IPS DF 6.9 (cell line): Measurements from ENCODE around the gene ZNF385D.
"Not testable (repeated sequence)": the region's sequence is repeated elsewhere in the genome, so short reads cannot be mapped to it uniquely, and the experiment has no call there.

Experiments
- DNase-seq: peaks from one replicate; pipeline ENCODE4 v3.0.0-alpha.2; 2013; ENCODE audit warnings: low read depth, low spot score
- H3K27ac ChIP-seq: one replicate; pipeline ENCODE4 v1.5.1; 2013; ENCODE audit warnings: low read length, control low read depth
- H3K27me3 ChIP-seq: 2 replicates; pipeline ENCODE4 v1.6.1; 2013; ENCODE audit warnings: mild to moderate bottlenecking, low read length; ENCODE audit not compliant: control insufficient read depth, insufficient read depth
- H3K36me3 ChIP-seq: 2 replicates; pipeline ENCODE4 v1.6.1; 2013; ENCODE audit warnings: low read length; ENCODE audit not compliant: control insufficient read depth, insufficient read depth
- H3K4me1 ChIP-seq: 2 replicates; pipeline ENCODE4 v1.6.1; 2013; ENCODE audit warnings: low read length; ENCODE audit not compliant: control insufficient read depth, insufficient read depth
- H3K4me3 ChIP-seq: 2 replicates; pipeline ENCODE4 v1.5.1; 2013; ENCODE audit warnings: mild to moderate bottlenecking, low read length
- H3K9me3 ChIP-seq: 2 replicates; pipeline ENCODE4 v1.6.1; 2013; ENCODE audit warnings: low read length, inconsistent platforms; ENCODE audit not compliant: control insufficient read depth, insufficient read depth
- WGBS: extraction: QIAGEN DNeasy Blood & Tissue Kit; methylation state at CpG from one replicate; pipeline ENCODE4 v1.1.7; 2013; ENCODE audit warnings: mixed read lengths, missing lambda C conversion rate; ENCODE audit not compliant: insufficient read length, insufficient coverage; 5-methylcytosine and 5-hydroxymethylcytosine counted together

The ZNF385D gene

GRCh38 chr3:21490671-21491070 is 260.3 kb downstream of the ZNF385D start:
- H3K36me3 ChIP-seq, H3K27ac ChIP-seq, H3K9me3 ChIP-seq, DNase-seq, H3K27me3 ChIP-seq, H3K4me1 ChIP-seq, H3K4me3 ChIP-seq: not testable (repeated sequence)
- no CpG with 5 or more reads among the region's 3 CpGs for WGBS

- H3K27me3 ChIP-seq = no peaks in the 10 kb centered on the region
- DNase-seq = no peak
- H3K27ac ChIP-seq = no peak overlapping the region
- H3K4me3 ChIP-seq = no peak overlapping the region
- no peaks in the 10 kb centered on the region for H3K9me3 ChIP-seq
- H3K4me1 ChIP-seq = no peaks in the 10 kb centered on the region
- no peaks in the 10 kb centered on the region for H3K36me3 ChIP-seq
- WGBS = no CpG with 5 or more reads among the region's 1 CpG
Measured at GRCh38 chr3:21487520-21487919, 263.5 kb downstream of the ZNF385D start.

- H3K27me3 ChIP-seq, H3K9me3 ChIP-seq, DNase-seq, H3K4me3 ChIP-seq, H3K36me3 ChIP-seq, H3K27ac ChIP-seq, H3K4me1 ChIP-seq: not testable (repeated sequence)
- WGBS = no CpG with 5 or more reads among the region's 4 CpGs
Measured at GRCh38 chr3:21486024-21486935, 264.7 kb downstream of the ZNF385D start.

GRCh38 chr3:21484828-21485144 is 266.2 kb downstream of the ZNF385D start:
- Histone ChIP-seq H3K27ac (no peak overlapping the region), H3K36me3 (no peaks in the 10 kb centered on the region), H3K4me1 (no peaks in the 10 kb centered on the region), H3K27me3 (no peaks in the 10 kb centered on the region), H3K4me3 (no peak overlapping the region), H3K9me3 (no peaks in the 10 kb centered on the region)
- DNase-seq = no peak
- WGBS = no CpG with 5 or more reads among the region's 1 CpG

- no peaks in the 10 kb centered on the region for H3K27me3 ChIP-seq
- H3K27ac ChIP-seq = no peak overlapping the region
- H3K4me3 ChIP-seq = no peak overlapping the region
- H3K4me1 ChIP-seq = no peaks in the 10 kb centered on the region
- DNase-seq = peak; percentile 55
- WGBS = no CpG with 5 or more reads among the region's 5 CpGs
- no peaks in the 10 kb centered on the region for H3K9me3 ChIP-seq
- no peaks in the 10 kb centered on the region for H3K36me3 ChIP-seq
Measured at GRCh38 chr3:21484057-21484827, 266.8 kb downstream of the ZNF385D start.

- Histone ChIP-seq H3K27me3 (no peaks in the 10 kb centered on the region), H3K4me3 (no peak overlapping the region), H3K36me3 (no peaks in the 10 kb centered on the region), H3K9me3 (no peaks in the 10 kb centered on the region), H3K27ac (no peak overlapping the region), H3K4me1 (no peaks in the 10 kb centered on the region)
- DNase-seq = no peak
- no CpG with 5 or more reads among the region's 1 CpG for WGBS
Measured at GRCh38 chr3:21481991-21482390, 269.0 kb downstream of the ZNF385D start.

- H3K4me1 ChIP-seq = no peaks in the 10 kb centered on the region
- H3K36me3 ChIP-seq = no peaks in the 10 kb centered on the region
- H3K27ac ChIP-seq = no peak overlapping the region
- DNase-seq = no peak
- no peak overlapping the region for H3K4me3 ChIP-seq
- H3K9me3 ChIP-seq = no peaks in the 10 kb centered on the region
- no peaks in the 10 kb centered on the region for H3K27me3 ChIP-seq
Measured at GRCh38 chr3:21477541-21478288, 273.3 kb downstream of the ZNF385D start.

GRCh38 chr3:21466476-21466875 is 284.5 kb downstream of the ZNF385D start:
- no peaks in the 10 kb centered on the region for H3K36me3 ChIP-seq
- WGBS = no CpG with 5 or more reads among the region's 1 CpG
- H3K27me3 ChIP-seq = no peaks in the 10 kb centered on the region

GRCh38 chr3:21464746-21465145 is 286.3 kb downstream of the ZNF385D start:
- no peak overlapping the region for H3K27ac ChIP-seq
- H3K36me3 ChIP-seq = no peaks in the 10 kb centered on the region
- no peak overlapping the region for H3K4me3 ChIP-seq
- no peaks in the 10 kb centered on the region for H3K4me1 ChIP-seq
- no peak for DNase-seq
- no peaks in the 10 kb centered on the region for H3K9me3 ChIP-seq
- WGBS = no CpG with 5 or more reads among the region's 3 CpGs
- H3K27me3 ChIP-seq = no peaks in the 10 kb centered on the region

More at GRCh38 chr3:21466476-21466875, 284.5 kb downstream of the ZNF385D start:
- no peak overlapping the region for H3K27ac ChIP-seq
- H3K9me3 ChIP-seq = no peaks in the 10 kb centered on the region
- no peak for DNase-seq
- no peak overlapping the region for H3K4me3 ChIP-seq
- H3K4me1 ChIP-seq = no peaks in the 10 kb centered on the region

GRCh38 chr3:21463319-21463718 is 287.7 kb downstream of the ZNF385D start:
- WGBS = no CpG with 5 or more reads among the region's 4 CpGs
- DNase-seq = no peak

More at GRCh38 chr3:21463319-21463718, 287.7 kb downstream of the ZNF385D start:
- Histone ChIP-seq H3K27ac (no peak overlapping the region), H3K4me3 (no peak overlapping the region), H3K27me3 (no peaks in the 10 kb centered on the region), H3K36me3 (no peaks in the 10 kb centered on the region), H3K4me1 (no peaks in the 10 kb centered on the region), H3K9me3 (no peaks in the 10 kb centered on the region)
